ENCODE results near the gene HNRNPR.
"Not testable (repeated sequence)": the region's sequence is repeated elsewhere in the genome, so short reads cannot be mapped to it uniquely, and the experiment has no call there.

Gene HNRNPR

GRCh38 chr1:23344111-23344986 is at the start of gene HNRNPR:
Gene HNRNPR (minus strand): TSS chr1:23344284. CDS start chr1:23341008, 3,276 bp downstream.
- DNase-seq, result peak; percentile 100

GRCh38 chr1:23393706-23394105 is 49.6 kb upstream of the HNRNPR start:
- DNase-seq, result peak; percentile 76

DNA sequence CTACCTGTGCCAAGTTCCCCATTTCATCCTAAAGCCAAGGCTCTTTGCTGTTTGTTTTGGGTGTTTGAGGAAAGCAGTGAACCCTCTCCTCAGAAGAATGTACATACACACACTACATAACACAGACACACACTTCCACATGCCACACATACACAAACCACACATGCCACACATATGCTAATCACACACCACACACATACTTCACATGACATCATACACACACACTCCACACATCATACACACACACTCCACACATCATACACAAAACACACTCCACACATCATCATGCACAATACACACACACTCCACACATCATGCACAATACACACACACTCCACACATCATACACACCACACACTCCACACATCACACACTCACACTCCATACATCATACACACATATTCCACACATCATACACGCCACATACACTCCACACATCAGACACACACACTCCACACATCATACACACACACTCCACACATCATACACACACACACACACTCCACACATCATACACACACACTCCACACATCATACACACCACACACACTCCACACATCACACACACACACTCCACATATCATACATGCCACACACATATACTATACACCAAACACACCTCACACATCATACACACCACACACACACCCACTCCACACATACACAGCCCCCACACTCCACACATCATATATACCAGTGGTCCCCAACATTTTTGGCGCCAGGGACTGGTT is 48.2 kb upstream of the HNRNPR start:
- DNase-seq, result no peak

- no peak for DNase-seq
Measured at GRCh38 chr1:23389837-23390321, 45.8 kb upstream of the HNRNPR start.

GRCh38 chr1:23387494-23387893 is 43.4 kb upstream of the HNRNPR start:
- no peak for DNase-seq

DNA sequence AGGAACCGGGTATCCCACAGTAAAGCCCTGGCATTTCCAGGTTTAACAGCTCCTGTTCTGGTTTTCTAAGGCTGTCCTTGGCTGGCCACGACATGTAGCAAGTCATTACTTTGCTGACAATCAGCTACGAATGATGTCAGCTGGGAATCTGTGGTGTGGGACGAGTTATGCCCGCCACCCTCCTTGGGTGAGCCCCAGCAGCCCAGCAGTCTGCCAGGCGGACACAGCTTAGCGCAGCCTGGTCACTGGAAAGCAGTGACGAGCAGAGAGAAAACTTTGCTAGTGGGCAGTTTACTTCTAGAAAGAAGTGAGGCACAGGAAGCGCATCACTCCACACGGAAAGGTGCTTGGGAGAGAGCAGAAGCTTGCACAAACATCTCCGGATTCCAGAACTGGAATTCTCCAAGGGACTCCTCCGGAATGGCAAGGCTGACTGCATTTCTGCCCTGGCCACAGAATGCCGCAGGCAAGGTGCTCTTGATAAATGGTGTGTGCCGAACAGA is 41.1 kb upstream of the HNRNPR start:
- DNase-seq, result no peak

GRCh38 chr1:23384312-23385058 is 40.4 kb upstream of the HNRNPR start:
- DNase-seq, result peak; percentile 41

GRCh38 chr1:23383577-23384311 is 39.7 kb upstream of the HNRNPR start:
- no peak for DNase-seq

GRCh38 chr1:23381233-23381885 is 37.3 kb upstream of the HNRNPR start:
- DNase-seq, result no peak

DNA sequence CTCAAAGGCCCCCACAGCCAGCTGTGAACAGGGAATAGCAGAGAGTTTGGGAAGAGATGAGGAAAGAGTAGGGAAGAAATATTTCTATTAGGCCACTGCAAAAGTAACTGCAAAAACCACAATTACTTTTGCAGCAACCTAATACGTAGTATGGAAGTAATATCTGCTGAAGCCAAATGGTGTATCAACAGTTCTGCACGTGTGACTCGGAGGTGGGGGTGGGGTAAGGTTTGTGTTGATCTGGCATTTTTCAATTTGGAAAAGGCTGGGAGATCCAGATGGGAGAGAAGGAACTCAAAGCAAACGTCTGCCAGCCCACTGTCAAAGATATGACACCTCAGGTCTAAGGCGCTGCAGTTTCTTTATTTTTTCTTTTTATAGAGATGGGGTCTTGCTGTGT is 36.6 kb upstream of the HNRNPR start:
- DNase-seq, result no peak

- not testable (repeated sequence) for DNase-seq
Measured at GRCh38 chr1:23380236-23380635, 36.2 kb upstream of the HNRNPR start.

DNA sequence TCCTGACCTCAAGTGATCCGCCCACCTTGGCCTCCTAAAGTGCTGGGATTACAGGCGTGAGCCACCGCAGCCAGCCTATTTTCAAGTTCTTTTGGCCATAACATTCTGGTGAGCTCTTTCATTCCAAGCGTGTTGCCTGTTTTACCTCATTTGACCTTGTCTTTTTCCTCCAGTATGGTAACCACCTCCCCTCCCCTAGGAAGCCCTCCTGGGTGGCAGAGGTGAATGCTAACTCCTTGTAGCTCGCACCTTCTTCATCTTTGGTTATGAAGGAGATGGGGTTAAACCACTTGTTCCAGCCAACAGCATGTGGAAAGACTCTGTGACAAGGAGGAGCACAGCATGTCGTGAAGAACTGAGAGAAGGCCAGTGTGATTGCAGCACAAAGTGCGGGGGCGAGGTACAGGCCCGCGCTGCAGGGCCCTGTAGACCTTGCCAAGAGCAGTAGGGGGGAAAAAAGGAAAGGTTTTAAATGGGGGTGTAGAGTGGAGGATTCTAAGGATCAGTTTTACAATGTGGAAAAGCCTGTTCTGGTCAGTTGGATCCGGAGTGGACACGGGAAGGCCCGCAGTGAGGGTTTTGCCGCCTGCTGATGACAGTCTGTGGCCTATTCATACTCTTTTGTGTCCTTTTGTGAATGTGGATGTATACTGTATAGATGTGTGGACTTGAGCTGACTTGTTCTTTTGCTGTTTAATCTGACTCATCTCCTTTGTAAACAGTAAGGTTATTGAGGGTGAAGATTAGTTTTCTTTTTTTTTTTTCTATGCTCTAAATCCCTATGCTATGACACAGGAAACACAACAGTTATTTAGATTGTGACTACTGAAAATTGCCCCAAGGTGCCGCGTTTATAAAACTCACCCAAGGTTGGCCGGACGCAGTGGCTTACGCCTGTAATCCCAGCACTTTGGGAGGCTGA is 33.1 kb upstream of the HNRNPR start:
- DNase-seq, result peak; percentile 41

- not testable (repeated sequence) for DNase-seq
Measured at GRCh38 chr1:23374079-23374735, 30.1 kb upstream of the HNRNPR start.

DNA sequence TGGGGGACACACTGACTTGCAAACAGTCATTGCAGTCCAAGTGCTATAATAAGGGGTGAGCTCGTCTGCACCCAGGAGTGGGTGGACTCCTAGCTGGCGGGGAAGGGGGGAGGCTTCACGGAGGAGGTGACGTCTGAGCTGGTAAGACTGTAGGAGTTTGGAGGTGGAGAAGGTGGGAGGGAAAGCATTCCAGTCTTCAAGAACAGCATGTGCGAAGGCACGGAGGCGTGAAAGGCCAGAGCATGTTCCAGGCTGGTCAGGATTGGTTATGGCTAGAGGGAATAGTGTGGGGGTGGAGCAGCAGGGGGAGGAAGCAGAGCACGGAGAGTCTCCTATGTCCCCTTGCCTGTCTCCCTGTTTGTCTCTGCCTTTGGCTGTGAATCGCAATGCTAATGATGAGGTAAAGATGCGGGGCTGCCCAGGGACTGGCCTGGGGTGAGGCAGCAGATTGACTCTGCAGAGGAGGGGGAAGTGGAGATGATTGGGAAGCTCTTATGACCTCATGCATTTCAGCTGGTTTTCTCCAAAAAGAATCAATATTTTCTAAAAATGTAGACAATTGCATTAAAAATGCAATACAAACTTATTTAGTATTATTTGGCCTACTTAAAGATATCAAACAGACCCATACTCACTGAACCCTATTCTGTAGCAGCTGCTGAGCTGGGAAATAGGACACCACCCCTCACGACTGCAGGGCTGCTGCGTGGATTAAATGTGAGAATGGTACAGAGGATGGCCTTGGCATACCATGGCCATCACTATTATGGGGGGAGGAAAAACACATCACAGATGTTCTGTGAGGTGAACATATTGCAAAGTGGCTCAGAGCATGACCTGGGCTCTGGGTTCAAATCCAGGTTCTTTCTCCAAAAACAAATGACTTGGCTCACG is 28.1 kb upstream of the HNRNPR start:
- no peak for DNase-seq

- DNase-seq, result peak; percentile 44
Measured at GRCh38 chr1:23370709-23371584, 26.9 kb upstream of the HNRNPR start.

GRCh38 chr1:23370330-23370708 is 26.2 kb upstream of the HNRNPR start:
- DNase-seq, result no peak

DNA sequence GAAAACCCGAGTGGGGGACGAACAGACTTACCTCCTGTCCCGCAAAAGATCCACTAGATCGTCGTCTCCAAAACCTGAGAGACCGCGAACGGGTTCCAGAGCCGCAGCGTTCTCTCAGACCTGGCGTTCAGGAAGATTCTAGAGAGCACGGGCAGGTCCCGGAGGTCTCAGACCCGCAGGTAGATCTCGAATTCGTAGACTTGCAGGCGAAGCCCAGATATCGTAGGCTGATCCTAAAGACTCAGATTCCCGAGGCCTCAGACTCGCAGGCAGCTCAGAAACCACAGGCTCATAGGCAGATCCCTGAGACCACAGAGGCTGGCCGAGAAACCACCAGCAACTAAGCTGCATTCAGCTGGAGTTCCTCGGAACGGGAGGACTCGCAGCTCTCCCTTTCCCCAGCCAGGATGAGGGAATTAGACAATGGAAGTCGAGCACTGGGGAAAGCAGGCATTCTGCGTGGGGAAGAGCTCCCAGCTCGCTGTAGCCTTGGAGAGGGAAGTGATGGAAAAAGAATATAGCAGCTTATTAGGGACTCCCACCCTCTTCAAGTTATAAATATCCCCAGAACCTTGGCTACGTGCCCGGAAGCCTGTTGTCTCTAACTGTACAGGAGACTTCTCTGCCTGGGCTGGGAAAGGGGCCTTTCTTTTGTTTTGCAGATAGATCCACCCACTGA is 25.4 kb upstream of the HNRNPR start, which contains the start of gene ZNF436:
TSS of gene ZNF436 (minus strand) at position 502 of the 679 bp plus-strand sequence. CDS start 1,831 bp downstream, outside the sequence.
- peak; percentile 93 for DNase-seq
